ENCODE results near the gene RPL28.
"Not testable (repeated sequence)": the region's sequence is repeated elsewhere in the genome, so short reads cannot be mapped to it uniquely, and the experiment has no call there.

RPL28 gene

GRCh38 chr19:55398200-55398925, 12.6 kb downstream of the RPL28 start:
- no peak for DNase-seq

GRCh38 chr19:55400281-55401087, 14.8 kb downstream of the RPL28 start:
- no peak for DNase-seq

- not testable (repeated sequence) for DNase-seq
These were observed 15.7 kb downstream of the RPL28 start for GRCh38 chr19:55401390-55401789.

- DNase-seq = no peak
These were observed 16.8 kb downstream of the RPL28 start for GRCh38 chr19:55402509-55402908.

- no peak for DNase-seq
These were observed 19.9 kb downstream of the RPL28 start for GRCh38 chr19:55405638-55406037.

- no peak for DNase-seq
These were observed 20.5 kb downstream of the RPL28 start for GRCh38 chr19:55406091-55406825.

GRCh38 chr19:55406826-55407549, 21.3 kb downstream of the RPL28 start:
- DNase-seq = no peak

- not testable (repeated sequence) for DNase-seq
These were observed 21.7 kb downstream of the RPL28 start, which contains the start of gene UBE2S for GRCh38 chr19:55407550-55407799. Gene UBE2S, minus strand, starts transcription at chr19:55407788. Its CDS starts 199 bp downstream, at chr19:55407589.

GRCh38 chr19:55407800-55408532, 22.2 kb downstream of the RPL28 start:
- DNase-seq = peak; percentile 97

GRCh38 chr19:55408533-55408872, 22.8 kb downstream of the RPL28 start:
- DNase-seq = no peak

GRCh38 chr19:55409179-55409578, 23.4 kb downstream of the RPL28 start:
- not testable (repeated sequence) for DNase-seq

- DNase-seq = no peak
These were observed 24.4 kb downstream of the RPL28 start for GRCh38 chr19:55410168-55410567.

- peak; percentile 49 for DNase-seq
These were observed 32.5 kb downstream of the RPL28 start for GRCh38 chr19:55418185-55418584.

GRCh38 chr19:55419103-55419502, 33.4 kb downstream of the RPL28 start:
- DNase-seq = no peak

GRCh38 chr19:55419624-55420236, 34.0 kb downstream of the RPL28 start:
- DNase-seq = no peak

- DNase-seq = not testable (repeated sequence)
These were observed 35.5 kb downstream of the RPL28 start for GRCh38 chr19:55421281-55421680.

GRCh38 chr19:55423225-55424005, 37.7 kb downstream of the RPL28 start:
- no peak for DNase-seq

- DNase-seq = no peak
These were observed 38.8 kb downstream of the RPL28 start for GRCh38 chr19:55424518-55424917.

GRCh38 chr19:55426042-55426441, 40.3 kb downstream of the RPL28 start:
- DNase-seq = no peak

- DNase-seq = no peak
These were observed 45.5 kb downstream of the RPL28 start for GRCh38 chr19:55431183-55431582.

Data from NCI-H345 (cell line).